T-cell (primary cell): ENCODE results near the gene CEP135. TPM values are rescaled to one million over a fixed set of nuclear protein-coding genes. Genes with fewer than 3 reads are reported as not detected.

Experiments used
- ATAC-seq, 4 experiments: fragments of 200-7000 bp in 3 of 4; fragments of 150-1000 bp in 1 of 4; cut with Tn5 transposase; replicated peaks in 1 of 4; 1 replicate in 3 of 4; 2 replicates in 1 of 4; pipeline ENCODE4 v1.10.0; 2021; ENCODE audit warnings: moderate library complexity in 3 of 4, mild to moderate bottlenecking in 2 of 4, moderate number of reproducible peaks in 1 of 4
- CTCF ChIA-PET, 2 donors: fragments of 300-600 bp; sonication (Branson Sonifier 250); formaldehyde crosslinking; loops; one replicate each; lab custom pipeline; 2022; ENCODE audit warnings: antibody characterized with exemption in 2 of 2; lab: Charles Lee
- POLR2A ChIA-PET, 2 donors: fragments of 300-600 bp; sonication (Branson Sonifier 250); formaldehyde crosslinking; loops; one replicate each; lab custom pipeline; 2022; ENCODE audit warnings: antibody characterized with exemption in 2 of 2; lab: Charles Lee
- DNase-seq, 35 experiments: peaks; one replicate each; pipeline versions ENCODE4 v3.0.0 to v3.0.0-alpha.2; 2013 to 2023
- H3K27ac ChIP-seq: one replicate; pipeline ENCODE4 v1.5.1; 2013; ENCODE audit warnings: low read length
- H3K27me3 ChIP-seq, 2 experiments: replicated peaks in 1 of 2; 1 replicate in 1 of 2; 2 replicates in 1 of 2; pipeline versions ENCODE4 v1.6.1 to v1.7.0; 2013; ENCODE audit warnings: low read length in 1 of 2, mixed read lengths in 1 of 2; ENCODE audit not compliant: control insufficient read depth in 2 of 2, insufficient read depth in 2 of 2; ENCODE audit errors: extremely low read depth in 1 of 2
- H3K36me3 ChIP-seq, 2 donors: 1 replicate in 1 of 2; 2 replicates in 1 of 2; pipeline versions ENCODE4 v1.6.1 to v1.7.0; 2013; ENCODE audit warnings: low read length in 1 of 2; ENCODE audit not compliant: control insufficient read depth in 2 of 2, insufficient read depth in 1 of 2; ENCODE audit errors: extremely low read depth in 1 of 2
- H3K4me1 ChIP-seq, 2 experiments: 1 replicate in 1 of 2; 2 replicates in 1 of 2; pipeline versions ENCODE4 v1.6.1 to v1.7.0; 2013; ENCODE audit warnings: low read length in 2 of 2, mixed read lengths in 1 of 2; ENCODE audit not compliant: insufficient read depth in 2 of 2, control insufficient read depth in 1 of 2; ENCODE audit errors: extremely low read depth in 1 of 2
- H3K4me3 ChIP-seq, 2 donors: 1 replicate in 1 of 2; 2 replicates in 1 of 2; pipeline versions ENCODE4 v1.5.1 to v1.7.0; 2013; ENCODE audit warnings: mild to moderate bottlenecking in 2 of 2, low read length in 1 of 2, moderate library complexity in 1 of 2; ENCODE audit not compliant: control insufficient read depth in 1 of 2; ENCODE audit errors: extremely low read depth in 1 of 2
- H3K9me3 ChIP-seq: 2 replicates; pipeline ENCODE4 v1.7.0; 2013
- H3K27ac Mint-ChIP-seq, 2 donors: one replicate each; pipeline ENCODE4 v1.8.0; 2020 to 2021; ENCODE audit warnings: mild to moderate bottlenecking in 2 of 2, mixed read lengths in 2 of 2
- H3K27me3 Mint-ChIP-seq, 2 donors: one replicate each; pipeline ENCODE4 v1.8.0; 2021 to 2022; ENCODE audit warnings: mixed read lengths in 2 of 2
- H3K36me3 Mint-ChIP-seq: one replicate; pipeline ENCODE4 v1.8.0; 2021; ENCODE audit warnings: mixed read lengths
- H3K4me1 Mint-ChIP-seq, 3 donors: one replicate each; pipeline ENCODE4 v1.8.0; 2020 to 2022; ENCODE audit warnings: mixed read lengths in 3 of 3, mild to moderate bottlenecking in 1 of 3
- H3K4me3 Mint-ChIP-seq, 3 donors: one replicate each; pipeline ENCODE4 v1.8.0; 2020 to 2022; ENCODE audit warnings: mild to moderate bottlenecking in 3 of 3, mixed read lengths in 3 of 3, moderate library complexity in 3 of 3
- H3K9me3 Mint-ChIP-seq, 3 donors: one replicate each; pipeline ENCODE4 v1.8.0; 2020 to 2022; ENCODE audit warnings: mixed read lengths in 3 of 3
- WGBS: methylation state at CpG from one replicate; pipeline ENCODE4 v1.1.5; 2013; ENCODE audit warnings: missing lambda C conversion rate; ENCODE audit not compliant: insufficient coverage; 5-methylcytosine and 5-hydroxymethylcytosine counted together
- total RNA-seq, 35 experiments: library from RNA in 6 of 35; stranded (reverse) in 6 of 35; fragments of 120-200 nt in 1 of 35; gene quantifications; one replicate each; pipeline versions ENCODE4 v1.2.1 to v1.2.4 and lab custom pipeline; 2013 to 2026

CEP135 gene
- total RNA-seq, 5 donors from 2014 or later (not counting 1 experiment from before 2014, with no cell fraction given): 17.3 to 24.5 (median 21.7) TPM

DNA sequence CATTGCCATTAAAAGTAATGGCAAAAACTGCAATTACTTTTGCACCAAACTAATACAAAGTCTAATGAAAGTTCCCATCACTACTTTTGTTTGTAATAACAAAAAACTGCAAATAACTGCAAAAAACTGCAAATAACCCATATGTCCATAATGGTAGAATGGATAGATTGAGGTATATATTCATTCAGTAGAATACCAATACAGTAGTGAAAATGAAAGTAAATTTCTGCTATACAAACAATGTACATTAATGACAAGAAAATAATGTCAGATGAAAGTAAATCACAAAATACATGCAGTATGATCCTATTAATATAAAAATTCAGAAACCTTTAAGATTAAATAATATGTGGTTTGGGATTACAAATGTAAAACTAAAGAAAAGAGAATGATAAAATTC is 41.3 kb upstream of the CEP135 start:
- H3K9me3 ChIP-seq: no peaks in the 10 kb centered on the region
- H3K4me3 ChIP-seq: no peak overlapping the region
- DNase-seq (no peak), ATAC-seq (peak in 1 of 4 experiments; percentile 24)
- CTCF ChIA-PET: interaction anchor here in 1 of 2 donors (0.7 kb wide), 1 partner anchor 40 kb away, joined by 4 read pairs; no protein-coding TSS in a partner anchor
- H3K27ac ChIP-seq: peak overlapping the region; percentile 2
- H3K27me3 Mint-ChIP-seq: no peaks in the 10 kb centered on the region
- H3K36me3 Mint-ChIP-seq: peaks cover 14% of the 10 kb centered on the region
- POLR2A ChIA-PET: no interaction called here
- peak overlapping the region; percentile 76 to 80 for H3K27ac Mint-ChIP-seq
- H3K4me1 Mint-ChIP-seq: peaks cover 15 to 27% (median 24%) of the 10 kb centered on the region in 3 donors
- no peaks in the 10 kb centered on the region for H3K27me3 ChIP-seq
- peak overlapping the region; percentile 37 to 55 (median 46) for H3K4me3 Mint-ChIP-seq
- peaks cover 0 to 8% of the 10 kb centered on the region in 2 donors for H3K36me3 ChIP-seq
- no peaks in the 10 kb centered on the region for H3K9me3 Mint-ChIP-seq
- no peaks in the 10 kb centered on the region for H3K4me1 ChIP-seq

DNA sequence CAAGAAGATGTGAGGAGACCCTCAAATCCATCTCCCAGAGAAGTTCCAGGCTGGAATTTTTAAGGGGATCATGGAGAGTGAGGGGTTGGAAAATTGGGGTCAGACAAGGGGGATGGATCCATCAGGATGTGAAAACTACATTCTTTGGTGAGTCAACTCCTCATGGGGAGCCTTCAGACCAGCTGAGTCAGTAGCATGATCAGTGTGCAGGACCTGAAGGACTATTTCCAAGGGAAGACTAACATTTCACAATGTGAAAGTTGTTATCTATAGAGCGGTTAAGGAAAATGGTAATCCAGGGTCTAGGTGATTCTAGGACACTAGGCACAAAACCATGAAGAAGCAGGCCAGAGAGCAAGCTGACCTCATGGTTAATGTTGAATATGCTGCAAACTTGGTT is 38.6 kb upstream of the CEP135 start:
- H3K36me3 ChIP-seq: no peaks in the 10 kb centered on the region
- Mint-ChIP-seq H3K27me3 (no peaks in the 10 kb centered on the region), H3K36me3 (peaks cover 7% of the 10 kb centered on the region), H3K9me3 (peaks cover 0 to 3% (median 0%) of the 10 kb centered on the region in 3 donors), H3K27ac (no peak overlapping the region), H3K4me3 (no peak overlapping the region), H3K4me1 (peaks cover 14 to 26% (median 24%) of the 10 kb centered on the region in 3 donors)
- H3K9me3 ChIP-seq: no peaks in the 10 kb centered on the region
- CTCF ChIA-PET: no interaction called here
- no peak for ATAC-seq
- H3K27me3 ChIP-seq: no peaks in the 10 kb centered on the region
- H3K27ac ChIP-seq: no peak overlapping the region
- no peak overlapping the region for H3K4me3 ChIP-seq
- POLR2A ChIA-PET: no interaction called here
- H3K4me1 ChIP-seq: no peaks in the 10 kb centered on the region
- DNase-seq: no peak
- no CpG with 5 or more reads among the region's 1 CpG for WGBS

DNA sequence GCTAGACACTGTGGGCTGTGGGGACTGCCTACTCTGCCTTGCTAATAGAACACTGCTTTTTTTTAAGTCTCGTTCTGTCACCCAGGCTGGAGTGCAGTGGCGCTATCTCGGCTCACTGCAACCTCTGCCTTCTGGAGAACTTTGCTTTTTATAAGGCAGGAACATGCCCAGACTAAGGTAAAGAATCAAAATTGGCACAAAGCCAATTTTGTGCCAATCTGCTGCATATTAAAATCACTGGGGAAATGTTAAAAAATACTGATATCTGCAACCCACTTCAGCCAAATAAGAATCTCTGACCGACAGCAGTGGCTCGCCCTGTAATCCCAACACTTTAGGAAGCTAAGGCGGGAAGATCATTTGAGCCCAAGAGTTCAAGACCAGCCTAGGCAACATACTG is 36.5 kb upstream of the CEP135 start:
- Mint-ChIP-seq H3K9me3 (peaks cover 0 to 3% (median 0%) of the 10 kb centered on the region in 3 donors), H3K4me3 (no peak overlapping the region), H3K4me1 (peaks cover 6 to 8% (median 8%) of the 10 kb centered on the region in 3 donors), H3K27me3 (no peaks in the 10 kb centered on the region), H3K36me3 (peaks cover 3% of the 10 kb centered on the region), H3K27ac (no peak overlapping the region)
- H3K27me3 ChIP-seq: no peaks in the 10 kb centered on the region
- POLR2A ChIA-PET: no interaction called here
- H3K4me1 ChIP-seq: no peaks in the 10 kb centered on the region
- DNase-seq: no peak
- no peak overlapping the region for H3K4me3 ChIP-seq
- 89% methylated on average over 4 of the region's 6 CpGs for WGBS
- ATAC-seq: no peak
- H3K9me3 ChIP-seq: no peaks in the 10 kb centered on the region
- CTCF ChIA-PET: no interaction called here
- no peaks in the 10 kb centered on the region for H3K36me3 ChIP-seq
- H3K27ac ChIP-seq: no peak overlapping the region

DNA sequence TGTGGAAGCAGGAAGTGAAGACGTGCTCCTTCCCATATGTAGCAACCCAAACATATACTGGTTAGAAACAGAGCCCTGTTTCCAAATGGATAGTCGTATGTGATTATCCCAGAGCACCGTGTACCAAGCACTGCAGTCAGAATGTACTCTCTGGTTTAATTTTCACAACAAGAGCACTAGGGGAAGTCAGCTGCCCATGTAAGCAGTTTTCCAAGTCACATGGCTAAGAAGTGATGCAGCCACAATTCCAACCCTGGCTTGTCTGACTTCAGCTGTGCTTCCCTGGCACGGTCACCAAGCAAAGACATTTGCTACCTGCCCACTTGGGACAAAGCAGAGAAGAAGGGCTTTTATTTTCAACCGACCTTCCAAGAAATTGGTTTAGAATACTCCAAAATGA is 28.2 kb upstream of the CEP135 start:
- Histone ChIP-seq H3K27ac (no peak overlapping the region), H3K4me1 (no peaks in the 10 kb centered on the region), H3K4me3 (no peak overlapping the region), H3K36me3 (no peaks in the 10 kb centered on the region), H3K27me3 (no peaks in the 10 kb centered on the region), H3K9me3 (no peaks in the 10 kb centered on the region)
- H3K27me3 Mint-ChIP-seq: no peaks in the 10 kb centered on the region
- ChIA-PET POLR2A (no interaction called here), CTCF (interaction anchor here in 1 of 2 donors (0.6 kb wide), 1 partner anchor 36 kb away, joined by 3 read pairs; no protein-coding TSS in a partner anchor)
- H3K4me3 Mint-ChIP-seq: no peak overlapping the region
- H3K27ac Mint-ChIP-seq: no peak overlapping the region
- peaks cover 3% of the 10 kb centered on the region for H3K36me3 Mint-ChIP-seq
- H3K4me1 Mint-ChIP-seq: no peaks in the 10 kb centered on the region
- ATAC-seq: no peak
- no peaks in the 10 kb centered on the region for H3K9me3 Mint-ChIP-seq
- 79% methylated on average over 3 of the region's 5 CpGs for WGBS
- no peak for DNase-seq

DNA sequence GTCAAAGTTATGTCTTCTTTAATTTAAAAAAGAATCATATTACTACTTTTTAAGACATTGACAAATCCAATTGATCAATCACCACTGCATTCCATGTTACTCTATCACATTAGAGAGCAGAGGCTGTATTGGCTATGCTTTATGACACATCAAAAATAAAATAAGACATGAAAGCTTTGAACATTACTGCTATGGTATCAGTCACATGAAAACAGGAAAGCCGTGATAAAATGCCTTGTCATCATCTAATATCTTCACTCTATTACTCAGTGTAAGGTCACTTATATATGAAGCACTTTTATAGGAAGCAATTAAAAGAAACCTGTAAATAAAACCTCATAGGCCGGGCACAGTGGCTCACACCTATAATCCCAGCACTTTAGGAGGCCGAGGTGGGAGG is 27.7 kb upstream of the CEP135 start:
- H3K36me3 ChIP-seq: no peaks in the 10 kb centered on the region
- H3K9me3 Mint-ChIP-seq: no peaks in the 10 kb centered on the region
- H3K9me3 ChIP-seq: no peaks in the 10 kb centered on the region
- H3K4me1 ChIP-seq: no peaks in the 10 kb centered on the region
- no peak overlapping the region for H3K4me3 Mint-ChIP-seq
- ATAC-seq (no peak), DNase-seq (no peak)
- no peak overlapping the region for H3K4me3 ChIP-seq
- H3K27ac Mint-ChIP-seq: no peak overlapping the region
- ChIA-PET CTCF (interaction anchor here in 1 of 2 donors (0.6 kb wide), 1 partner anchor 36 kb away, joined by 3 read pairs; no protein-coding TSS in a partner anchor), POLR2A (no interaction called here)
- H3K36me3 Mint-ChIP-seq: peaks cover 3% of the 10 kb centered on the region
- H3K4me1 Mint-ChIP-seq: no peaks in the 10 kb centered on the region
- no peaks in the 10 kb centered on the region for H3K27me3 Mint-ChIP-seq
- no peak overlapping the region for H3K27ac ChIP-seq
- H3K27me3 ChIP-seq: no peaks in the 10 kb centered on the region
- WGBS: 100% methylated on average over 1 of the region's 3 CpGs

DNA sequence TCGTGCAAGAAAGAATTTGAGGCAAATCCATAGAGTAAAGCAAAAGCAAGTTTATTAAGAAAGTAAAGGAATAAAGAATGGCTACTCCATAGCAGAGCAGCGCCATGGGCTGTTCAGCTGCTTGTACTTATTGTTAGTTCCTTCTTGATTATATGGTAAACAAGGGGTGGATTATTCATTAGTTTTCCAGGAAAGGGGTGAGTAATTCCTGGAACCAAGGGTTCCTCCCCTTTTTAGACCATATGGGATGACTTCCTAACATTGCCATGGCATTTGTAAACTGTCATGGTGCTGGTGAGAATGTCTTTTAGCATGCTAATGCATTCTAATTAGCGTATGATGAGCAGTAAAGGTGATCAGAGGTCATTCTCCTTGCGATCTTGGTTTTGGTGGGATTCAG is 23.5 kb upstream of the CEP135 start:
- H3K36me3 ChIP-seq: no peaks in the 10 kb centered on the region
- H3K27ac ChIP-seq: no peak overlapping the region
- no peak overlapping the region for H3K27ac Mint-ChIP-seq
- H3K36me3 Mint-ChIP-seq: peaks cover 3% of the 10 kb centered on the region
- no peak for ATAC-seq
- H3K4me1 Mint-ChIP-seq: no peaks in the 10 kb centered on the region
- peaks cover 5 to 18% (median 10%) of the 10 kb centered on the region in 3 donors for H3K9me3 Mint-ChIP-seq
- H3K9me3 ChIP-seq: no peaks in the 10 kb centered on the region
- ChIA-PET POLR2A (no interaction called here), CTCF (no interaction called here)
- H3K27me3 ChIP-seq: no peaks in the 10 kb centered on the region
- H3K4me1 ChIP-seq: no peaks in the 10 kb centered on the region
- H3K27me3 Mint-ChIP-seq: no peaks in the 10 kb centered on the region
- no peak overlapping the region for H3K4me3 Mint-ChIP-seq
- 100% methylated on average over 1 of the region's 4 CpGs for WGBS
- DNase-seq: no peak
- no peak overlapping the region for H3K4me3 ChIP-seq

DNA sequence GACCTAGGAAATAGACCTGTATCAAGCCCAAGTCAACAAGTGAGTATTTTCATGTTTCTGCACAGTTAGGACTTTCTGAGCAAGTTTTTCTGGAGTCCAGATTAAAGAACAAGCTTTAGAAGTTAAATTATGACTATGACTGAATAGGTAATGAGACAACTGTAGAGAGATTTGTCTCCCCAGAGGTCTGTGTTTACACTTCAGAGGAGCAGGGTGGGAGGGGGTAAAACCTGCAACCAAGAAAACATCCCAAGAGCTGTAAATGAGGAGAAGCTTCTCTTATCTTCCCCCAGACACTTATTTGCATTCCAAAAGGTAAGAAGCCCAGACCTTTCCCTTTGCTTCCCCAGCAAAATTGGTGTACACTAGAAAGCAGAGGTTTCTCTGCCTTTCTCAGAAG is 22.1 kb upstream of the CEP135 start:
- H3K36me3 Mint-ChIP-seq: peaks cover 10% of the 10 kb centered on the region
- no peaks in the 10 kb centered on the region for H3K4me1 ChIP-seq
- CTCF ChIA-PET: no interaction called here
- H3K27ac ChIP-seq: no peak overlapping the region
- H3K9me3 Mint-ChIP-seq: peaks cover 5 to 25% (median 10%) of the 10 kb centered on the region in 3 donors
- H3K4me3 Mint-ChIP-seq: no peak overlapping the region
- POLR2A ChIA-PET: interaction anchor here in 1 of 2 donors (0.6 kb wide), 1 partner anchor 37 kb away, joined by 7 read pairs; no protein-coding TSS in a partner anchor
- H3K9me3 ChIP-seq: no peaks in the 10 kb centered on the region
- H3K4me1 Mint-ChIP-seq: peaks cover 0 to 6% (median 2%) of the 10 kb centered on the region in 3 donors
- no peak overlapping the region for H3K27ac Mint-ChIP-seq
- no peak for DNase-seq
- no peaks in the 10 kb centered on the region for H3K36me3 ChIP-seq
- no peaks in the 10 kb centered on the region for H3K27me3 ChIP-seq
- H3K4me3 ChIP-seq: no peak overlapping the region
- H3K27me3 Mint-ChIP-seq: no peaks in the 10 kb centered on the region
- ATAC-seq: no peak
